Kidney epithelial cell (primary cell): ENCODE results near the gene KCNIP1. TPM values are rescaled to one million over a fixed set of nuclear protein-coding genes. Genes with fewer than 3 reads are reported as not detected.
"Not testable (repeated sequence)": the region's sequence is repeated elsewhere in the genome, so short reads cannot be mapped to it uniquely, and the experiment has no call there.

Experiments used
- DNase-seq: peaks from one replicate; pipeline ENCODE4 v3.0.0-alpha.2; 2010; ENCODE audit warnings: low read depth
- H3K27me3 ChIP-seq: 2 replicates; pipeline ENCODE4 v1.6.0; 2011; ENCODE audit warnings: low read length; ENCODE audit not compliant: control insufficient read depth, insufficient read depth
- H3K36me3 ChIP-seq: 2 replicates; pipeline ENCODE4 v1.5.1; 2011; ENCODE audit warnings: low read length; ENCODE audit not compliant: control insufficient read depth, insufficient read depth
- H3K4me3 ChIP-seq: 2 replicates; pipeline ENCODE4 v1.5.1; 2011; ENCODE audit warnings: low read depth, mild to moderate bottlenecking, control low read depth, low read length
- CTCF ChIP-seq: IDR thresholded peaks from 2 replicates; pipeline ENCODE4 v1.5.1; 2011; ENCODE audit warnings: mild to moderate bottlenecking, moderate library complexity, low read length, control low read depth, inconsistent platforms; ENCODE audit not compliant: insufficient read depth, poor library complexity, severe bottlenecking
- total RNA-seq: library from RNA; depleted of rRNA; stranded (reverse); fragments of >200 nt; gene quantifications from 2 replicates; pipeline ENCODE4 v1.2.3, GENCODE V29; 2015

Gene KCNIP1
- total RNA-seq, 1 donor from 2014 or later, result 3.4 TPM

- H3K4me3 ChIP-seq, result no peak overlapping the region
- peak; percentile 52 for DNase-seq
- no peak for TF ChIP-seq CTCF
- no peaks in the 10 kb centered on the region for H3K36me3 ChIP-seq
- no peaks in the 10 kb centered on the region for H3K27me3 ChIP-seq
Measured at GRCh38 chr5:170757182-170757601, 253.4 kb downstream of the KCNIP1 start.

GRCh38 chr5:170757669-170758068, 253.8 kb downstream of the KCNIP1 start:
- no peak for TF ChIP-seq CTCF
- Histone ChIP-seq H3K36me3 (no peaks in the 10 kb centered on the region), H3K4me3 (no peak overlapping the region), H3K27me3 (no peaks in the 10 kb centered on the region)
- DNase-seq, result no peak

- no peak for TF ChIP-seq CTCF
- Histone ChIP-seq H3K36me3 (no peaks in the 10 kb centered on the region), H3K4me3 (no peak overlapping the region), H3K27me3 (no peaks in the 10 kb centered on the region)
- no peak for DNase-seq
Measured at GRCh38 chr5:170758481-170758880, 254.7 kb downstream of the KCNIP1 start.

- Histone ChIP-seq H3K27me3 (no peaks in the 10 kb centered on the region), H3K36me3 (no peaks in the 10 kb centered on the region), H3K4me3 (no peak overlapping the region)
- no peak for TF ChIP-seq CTCF
- no peak for DNase-seq
Measured at GRCh38 chr5:170760113-170760512, 256.3 kb downstream of the KCNIP1 start.

- no peak overlapping the region for H3K4me3 ChIP-seq
- no peaks in the 10 kb centered on the region for H3K36me3 ChIP-seq
- H3K27me3 ChIP-seq, result no peaks in the 10 kb centered on the region
- no peak for TF ChIP-seq CTCF
- no peak for DNase-seq
Measured at GRCh38 chr5:170761048-170761707, 257.4 kb downstream of the KCNIP1 start.

- H3K4me3 ChIP-seq, result no peak overlapping the region
- no peak for DNase-seq
Measured at GRCh38 chr5:170761708-170762066, 257.9 kb downstream of the KCNIP1 start.

GRCh38 chr5:170762298-170762697, 258.5 kb downstream of the KCNIP1 start:
- not testable (repeated sequence) for H3K36me3 ChIP-seq, DNase-seq, H3K27me3 ChIP-seq, H3K4me3 ChIP-seq

More at GRCh38 chr5:170761708-170762066, 257.9 kb downstream of the KCNIP1 start:
- no peaks in the 10 kb centered on the region for H3K27me3 ChIP-seq
- no peak for TF ChIP-seq CTCF
- H3K36me3 ChIP-seq, result no peaks in the 10 kb centered on the region

- not testable (repeated sequence) for H3K27me3 ChIP-seq, H3K4me3 ChIP-seq, H3K36me3 ChIP-seq, DNase-seq
Measured at GRCh38 chr5:170765868-170766267, 262.0 kb downstream of the KCNIP1 start.
